ENCODE measurements around the gene SLC25A25. TPM values are rescaled to one million over a fixed set of nuclear protein-coding genes. Genes with fewer than 3 reads are reported as not detected.
A peak's percentile ranks its signal among the peaks of the same experiment; 100 is the strongest.

The SLC25A25 gene
- total and polyA plus RNA-seq, 9 of the 15 experiments (the other 6 are each of a cell fraction or from before 2014, with no cell fraction given), result 0.07 to 35.9 (median 23.2) TPM

DNA sequence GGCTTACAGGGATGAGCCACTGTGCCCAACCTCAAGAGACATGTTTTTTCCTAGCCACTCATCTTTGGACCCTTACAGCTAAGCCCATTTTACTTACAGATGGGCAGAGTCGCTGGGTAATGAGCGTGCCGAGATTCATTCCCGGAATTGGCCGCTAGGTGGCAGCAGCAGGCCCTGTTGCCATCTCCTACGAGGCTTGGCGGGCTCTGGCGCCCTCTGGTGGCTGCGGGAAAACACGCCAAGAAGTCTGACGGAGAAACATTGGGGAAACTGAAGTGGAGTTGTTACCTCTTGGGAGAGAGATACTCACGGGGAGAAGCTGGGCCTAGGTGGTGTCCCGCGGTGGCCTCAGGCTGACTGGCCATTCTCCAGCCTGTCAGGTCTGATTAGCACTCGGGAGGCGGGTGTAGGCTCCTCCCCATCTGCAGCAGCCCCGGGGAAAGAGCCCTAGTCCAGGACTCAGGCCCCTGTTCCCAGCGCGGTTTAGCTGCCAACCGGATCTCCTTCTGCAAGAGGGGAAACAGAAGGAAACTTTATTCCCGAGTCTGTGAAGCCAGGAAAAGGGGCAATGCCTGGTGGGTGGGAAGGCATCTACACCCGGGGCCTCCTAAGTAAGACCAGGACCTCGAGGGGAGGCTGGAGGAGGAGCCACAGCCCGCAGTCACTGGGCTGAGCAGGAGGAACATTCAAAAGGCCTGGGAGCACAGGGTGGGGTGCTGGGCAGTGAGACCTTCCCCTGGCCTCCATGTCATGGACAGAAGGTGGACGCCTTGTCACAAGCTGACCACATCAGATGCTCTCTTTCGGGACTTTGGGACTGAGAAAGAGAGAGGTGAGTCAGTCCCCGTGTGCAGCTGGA is 49.8 kb downstream of the SLC25A25 start (continued):
- TF ChIP-seq NONO (IDR thresholded peaks at IDR 0.05; ENCODE audit: low read depth in 2 of 2, low read length in 1 of 2) (0 out of 4 replicates have a peak, but pooled peaks of 1 of the 2 experiments have one; percentile 43), ZFP36 (IDR thresholded peaks at IDR 0.05; ENCODE audit: low read depth, low read length, partially characterized antibody) (peak; percentile 37), RCOR1 (IDR thresholded peaks at IDR 0.05; ENCODE audit: borderline replicate concordance in 1 of 2, low read depth in 2 of 2, low read length in 2 of 2) (peak in 1 of 2 experiments; percentile 72; a peak in 2 of 4 replicates), ZNF217 (CRISPR knock-in tag; IDR thresholded peaks at IDR 0.05) (no peak), HDAC1 (IDR thresholded peaks at IDR 0.05) (0 out of 4 replicates have a peak, but pooled peaks of 1 of the 2 experiments have one; percentile 17)
- TF ChIP-seq, protein P1, sequence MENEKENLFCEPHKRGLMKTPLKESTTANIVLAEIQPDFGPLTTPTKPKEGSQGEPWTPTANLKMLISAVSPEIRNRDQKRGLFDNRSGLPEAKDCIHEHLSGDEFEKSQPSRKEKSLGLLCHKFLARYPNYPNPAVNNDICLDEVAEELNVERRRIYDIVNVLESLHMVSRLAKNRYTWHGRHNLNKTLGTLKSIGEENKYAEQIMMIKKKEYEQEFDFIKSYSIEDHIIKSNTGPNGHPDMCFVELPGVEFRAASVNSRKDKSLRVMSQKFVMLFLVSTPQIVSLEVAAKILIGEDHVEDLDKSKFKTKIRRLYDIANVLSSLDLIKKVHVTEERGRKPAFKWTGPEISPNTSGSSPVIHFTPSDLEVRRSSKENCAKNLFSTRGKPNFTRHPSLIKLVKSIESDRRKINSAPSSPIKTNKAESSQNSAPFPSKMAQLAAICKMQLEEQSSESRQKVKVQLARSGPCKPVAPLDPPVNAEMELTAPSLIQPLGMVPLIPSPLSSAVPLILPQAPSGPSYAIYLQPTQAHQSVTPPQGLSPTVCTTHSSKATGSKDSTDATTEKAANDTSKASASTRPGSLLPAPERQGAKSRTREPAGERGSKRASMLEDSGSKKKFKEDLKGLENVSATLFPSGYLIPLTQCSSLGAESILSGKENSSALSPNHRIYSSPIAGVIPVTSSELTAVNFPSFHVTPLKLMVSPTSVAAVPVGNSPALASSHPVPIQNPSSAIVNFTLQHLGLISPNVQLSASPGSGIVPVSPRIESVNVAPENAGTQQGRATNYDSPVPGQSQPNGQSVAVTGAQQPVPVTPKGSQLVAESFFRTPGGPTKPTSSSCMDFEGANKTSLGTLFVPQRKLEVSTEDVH (IDR thresholded peaks at IDR 0.05; ENCODE audit: low read depth, partially characterized antibody), result peak; percentile 69
- TF ChIP-seq, protein P2, sequence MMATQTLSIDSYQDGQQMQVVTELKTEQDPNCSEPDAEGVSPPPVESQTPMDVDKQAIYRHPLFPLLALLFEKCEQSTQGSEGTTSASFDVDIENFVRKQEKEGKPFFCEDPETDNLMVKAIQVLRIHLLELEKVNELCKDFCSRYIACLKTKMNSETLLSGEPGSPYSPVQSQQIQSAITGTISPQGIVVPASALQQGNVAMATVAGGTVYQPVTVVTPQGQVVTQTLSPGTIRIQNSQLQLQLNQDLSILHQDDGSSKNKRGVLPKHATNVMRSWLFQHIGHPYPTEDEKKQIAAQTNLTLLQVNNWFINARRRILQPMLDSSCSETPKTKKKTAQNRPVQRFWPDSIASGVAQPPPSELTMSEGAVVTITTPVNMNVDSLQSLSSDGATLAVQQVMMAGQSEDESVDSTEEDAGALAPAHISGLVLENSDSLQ (IDR thresholded peaks at IDR 0.05), result 0 out of 2 replicates have a peak, but pooled peaks have one; percentile 21
